IMR-90 (cell line): ENCODE data around the gene CNPY1.

Source experiments
- POLR2A ChIP-seq: IDR thresholded peaks from 2 replicates; pipeline ENCODE4 v1.6.1; 2012; ENCODE audit warnings: mild to moderate bottlenecking, low read depth, low read length
- RAD21 ChIP-seq: IDR thresholded peaks from 2 replicates; pipeline ENCODE4 v1.6.1; 2012; ENCODE audit warnings: low read length, improper control_type of control experiment
- RFX5 ChIP-seq: IDR thresholded peaks from 2 replicates; pipeline ENCODE4 v1.8.0; 2012; ENCODE audit warnings: low read depth, mild to moderate bottlenecking, low read length, moderate library complexity
- TF ChIP-seq, protein P1 (sequence below): conservative IDR thresholded peaks from 2 replicates; pipeline ENCODE4 v1.5.1; 2012; ENCODE audit warnings: mild to moderate bottlenecking, low read depth, low read length, improper control_type of control experiment
- TF ChIP-seq, protein P2 (sequence below): fragments of 150-350 bp; IDR thresholded peaks from 2 replicates; pipeline ENCODE4 v1.6.1; 2017; ENCODE audit warnings: mild to moderate bottlenecking, antibody characterized with exemption, low read length, low read depth

DNA sequence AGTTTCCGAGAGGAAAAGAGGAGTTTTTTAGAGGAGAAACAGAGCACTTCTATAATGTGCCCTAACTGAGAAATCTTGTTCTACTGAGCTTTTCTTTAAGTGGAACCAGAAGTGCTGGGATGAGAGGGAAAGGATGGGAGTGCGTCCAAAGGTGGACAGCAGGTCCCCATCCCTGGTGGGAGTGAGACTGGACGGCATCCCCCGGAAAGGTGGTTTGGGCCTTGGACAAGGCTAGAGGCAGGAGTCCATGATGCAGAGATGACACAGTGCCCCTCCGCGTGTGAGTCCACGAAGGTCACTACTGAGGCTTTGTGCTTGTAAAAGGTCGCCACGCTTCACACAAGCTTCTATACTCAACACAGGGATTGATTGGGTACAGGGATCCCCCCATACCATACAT is 94.5 kb downstream of the CNPY1 start:
- TF ChIP-seq, protein P1, sequence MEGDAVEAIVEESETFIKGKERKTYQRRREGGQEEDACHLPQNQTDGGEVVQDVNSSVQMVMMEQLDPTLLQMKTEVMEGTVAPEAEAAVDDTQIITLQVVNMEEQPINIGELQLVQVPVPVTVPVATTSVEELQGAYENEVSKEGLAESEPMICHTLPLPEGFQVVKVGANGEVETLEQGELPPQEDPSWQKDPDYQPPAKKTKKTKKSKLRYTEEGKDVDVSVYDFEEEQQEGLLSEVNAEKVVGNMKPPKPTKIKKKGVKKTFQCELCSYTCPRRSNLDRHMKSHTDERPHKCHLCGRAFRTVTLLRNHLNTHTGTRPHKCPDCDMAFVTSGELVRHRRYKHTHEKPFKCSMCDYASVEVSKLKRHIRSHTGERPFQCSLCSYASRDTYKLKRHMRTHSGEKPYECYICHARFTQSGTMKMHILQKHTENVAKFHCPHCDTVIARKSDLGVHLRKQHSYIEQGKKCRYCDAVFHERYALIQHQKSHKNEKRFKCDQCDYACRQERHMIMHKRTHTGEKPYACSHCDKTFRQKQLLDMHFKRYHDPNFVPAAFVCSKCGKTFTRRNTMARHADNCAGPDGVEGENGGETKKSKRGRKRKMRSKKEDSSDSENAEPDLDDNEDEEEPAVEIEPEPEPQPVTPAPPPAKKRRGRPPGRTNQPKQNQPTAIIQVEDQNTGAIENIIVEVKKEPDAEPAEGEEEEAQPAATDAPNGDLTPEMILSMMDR: no peak
- TF ChIP-seq POLR2A (no peak), RAD21 (no peak), RFX5 (no peak)
- TF ChIP-seq, protein P2, sequence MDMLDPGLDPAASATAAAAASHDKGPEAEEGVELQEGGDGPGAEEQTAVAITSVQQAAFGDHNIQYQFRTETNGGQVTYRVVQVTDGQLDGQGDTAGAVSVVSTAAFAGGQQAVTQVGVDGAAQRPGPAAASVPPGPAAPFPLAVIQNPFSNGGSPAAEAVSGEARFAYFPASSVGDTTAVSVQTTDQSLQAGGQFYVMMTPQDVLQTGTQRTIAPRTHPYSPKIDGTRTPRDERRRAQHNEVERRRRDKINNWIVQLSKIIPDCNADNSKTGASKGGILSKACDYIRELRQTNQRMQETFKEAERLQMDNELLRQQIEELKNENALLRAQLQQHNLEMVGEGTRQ: no peak
